Stimulated activated CD8-positive, alpha-beta memory T cell treated with anti-CD3 and anti-CD28 coated beads, Interleukin-12 subunit alpha, Interleukin-12 subunit beta, amount 100 ng/mL, for 24 hours (primary cell): ENCODE measurements around the gene OR7G3.

Source experiments
- DNase-seq: peaks from one replicate; pipeline ENCODE4 v3.0.0-alpha.2; 2020; ENCODE audit errors: extremely low read depth

The OR7G3 gene

DNA sequence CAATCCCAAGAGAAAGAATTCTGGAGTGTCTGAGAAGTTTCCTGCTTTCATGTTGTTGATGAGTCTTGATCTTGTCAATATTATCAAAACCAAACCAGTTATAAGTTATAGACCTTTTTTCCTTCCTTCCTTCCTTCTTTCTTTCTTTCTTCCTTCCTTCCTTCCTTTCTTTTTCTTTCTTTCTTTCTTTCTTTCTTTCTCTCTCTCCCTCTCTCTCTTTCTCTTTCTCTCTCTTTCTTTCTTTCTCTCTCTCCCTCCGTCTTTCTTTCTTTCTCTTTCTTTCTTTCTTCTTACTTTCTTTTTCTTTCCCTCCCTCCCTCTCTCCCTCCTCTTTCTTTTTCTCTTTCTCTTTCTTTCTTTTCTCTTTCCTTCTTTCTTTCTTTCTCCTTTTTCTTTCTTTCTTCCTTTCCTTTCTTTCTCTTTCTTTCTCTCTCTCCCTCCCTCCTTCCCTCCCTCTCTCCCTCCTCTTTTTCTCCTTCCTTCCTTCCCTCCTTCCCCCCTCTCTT is at the start of gene OR7G3:
TSS of gene OR7G3 (minus strand) at position 51 of the 506 bp plus-strand sequence. CDS start at position 51, 0 bp downstream.
- no peak for DNase-seq

DNA sequence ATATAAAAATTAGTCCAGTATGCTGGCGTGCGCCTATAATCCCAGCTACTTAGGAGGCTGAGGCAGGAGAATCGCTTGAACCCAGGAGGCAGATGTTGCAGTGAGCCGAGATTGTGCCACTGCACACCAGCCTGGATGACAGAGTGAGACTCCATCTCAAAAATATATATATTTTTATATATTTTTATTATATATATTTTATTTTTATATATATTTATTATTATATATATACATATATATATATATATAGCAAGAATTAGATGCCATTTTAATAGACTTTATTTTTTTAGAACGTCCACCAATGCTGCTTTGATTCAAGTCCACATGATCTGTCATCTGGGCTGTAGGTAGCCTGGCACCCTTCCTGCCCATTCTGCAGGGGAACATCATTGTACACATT is 48.6 kb upstream of the OR7G3 start:
- DNase-seq: no peak

DNA sequence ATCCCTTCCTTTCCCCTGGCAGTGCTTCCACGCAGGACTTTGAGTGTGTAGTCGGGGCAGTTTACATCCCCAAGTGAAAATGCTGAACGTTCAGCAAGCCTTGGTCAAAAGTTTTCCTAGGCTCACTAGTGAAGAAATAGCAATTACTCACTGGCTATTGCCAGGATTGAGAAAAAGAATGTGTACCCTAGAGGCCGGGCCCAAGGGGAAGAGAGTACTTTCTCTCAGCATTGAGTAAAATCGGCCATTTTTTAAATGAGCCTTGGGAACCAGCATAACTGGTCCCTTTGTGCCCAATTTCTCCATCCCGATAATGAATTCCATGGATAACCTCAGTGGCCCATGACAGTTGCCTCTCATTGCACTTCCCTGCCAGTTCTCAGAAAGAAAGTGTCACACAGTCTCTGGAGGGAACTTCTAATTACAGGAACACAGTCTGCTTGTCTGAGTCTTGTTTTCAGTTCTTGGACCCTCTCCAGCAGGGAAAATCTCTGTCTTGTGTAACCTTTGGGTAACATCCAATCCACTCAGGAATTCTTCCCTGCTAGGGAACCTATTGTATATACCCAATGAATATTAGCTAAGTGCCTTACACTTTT is 44.7 kb upstream of the OR7G3 start:
- DNase-seq: no peak

DNA sequence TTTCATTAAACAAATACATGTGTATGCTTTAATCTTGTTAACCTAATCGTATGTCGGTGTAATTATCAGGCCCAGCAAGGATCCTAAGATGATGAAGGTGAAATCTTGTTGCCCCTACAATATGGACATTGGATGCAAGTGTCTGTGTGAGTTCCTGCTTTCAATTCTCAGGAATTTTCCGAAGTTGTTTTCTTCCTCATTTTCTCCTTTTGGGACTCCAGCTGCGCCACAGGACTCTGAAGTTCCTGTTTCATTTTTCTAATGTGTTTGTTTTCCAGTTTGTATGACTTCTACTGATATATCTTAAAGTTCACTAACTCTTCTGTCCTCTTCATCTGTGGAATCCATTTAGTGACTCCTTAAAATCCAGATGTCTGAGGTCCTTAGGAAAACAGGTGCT is 40.1 kb upstream of the OR7G3 start:
- no peak for DNase-seq

DNA sequence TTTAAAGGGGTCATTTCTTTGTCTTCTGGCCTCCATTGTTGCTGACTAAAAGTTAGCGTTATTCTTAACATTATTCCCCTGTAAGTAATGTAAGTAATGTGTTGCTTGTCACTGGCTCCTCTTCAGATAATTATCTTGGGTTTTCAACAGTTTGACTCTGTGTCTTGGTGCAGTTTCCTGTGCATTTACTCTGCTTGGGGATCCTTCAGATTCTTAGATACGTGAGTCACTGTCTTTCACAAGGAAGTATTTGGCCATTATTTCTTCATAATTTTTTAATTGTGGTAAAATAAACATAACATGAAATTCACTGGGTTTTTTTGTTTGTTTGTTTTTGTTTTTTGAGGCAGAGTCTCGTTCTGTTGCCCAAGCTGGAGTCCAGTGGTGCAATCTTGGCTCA is 38.5 kb upstream of the OR7G3 start:
- DNase-seq: no peak

DNA sequence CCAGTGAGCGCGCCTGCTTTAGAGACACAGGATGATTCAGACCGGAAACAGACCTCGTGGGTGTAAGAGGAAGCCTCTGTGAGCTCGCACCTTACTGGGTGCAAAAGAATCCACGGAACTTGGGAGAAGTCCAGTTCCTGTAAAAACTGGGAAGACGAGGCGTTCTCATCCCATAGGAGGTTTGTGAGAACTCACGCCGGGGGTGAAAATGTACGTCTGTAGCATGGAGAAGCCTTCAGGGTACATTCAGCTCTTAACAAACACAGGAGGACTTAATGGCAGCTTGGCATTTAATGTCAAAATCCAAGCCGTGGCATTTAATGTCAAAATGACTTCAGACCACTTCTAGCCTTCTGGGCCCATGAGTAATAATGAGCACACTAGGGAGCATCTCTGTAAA is 34.7 kb upstream of the OR7G3 start:
- no peak for DNase-seq

DNA sequence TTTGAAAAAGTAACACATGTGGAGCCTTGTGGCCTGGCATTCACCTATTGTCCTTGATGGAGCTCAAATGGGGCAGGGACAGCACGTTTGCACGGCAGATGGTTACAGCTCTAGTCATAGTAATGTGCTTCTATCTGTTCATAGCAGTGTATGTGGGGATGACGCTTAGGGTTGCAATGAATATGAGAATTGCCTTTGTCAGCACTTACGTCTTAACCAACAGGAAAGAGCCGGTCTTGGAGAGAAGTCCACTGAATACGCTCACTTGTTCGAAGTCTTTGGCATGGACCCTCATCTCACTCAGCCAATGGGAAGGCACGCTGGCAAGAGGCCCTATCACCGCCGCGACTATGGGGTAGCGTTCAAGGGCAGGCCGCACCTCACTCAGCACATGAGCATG is 33.1 kb upstream of the OR7G3 start:
- no peak for DNase-seq

DNA sequence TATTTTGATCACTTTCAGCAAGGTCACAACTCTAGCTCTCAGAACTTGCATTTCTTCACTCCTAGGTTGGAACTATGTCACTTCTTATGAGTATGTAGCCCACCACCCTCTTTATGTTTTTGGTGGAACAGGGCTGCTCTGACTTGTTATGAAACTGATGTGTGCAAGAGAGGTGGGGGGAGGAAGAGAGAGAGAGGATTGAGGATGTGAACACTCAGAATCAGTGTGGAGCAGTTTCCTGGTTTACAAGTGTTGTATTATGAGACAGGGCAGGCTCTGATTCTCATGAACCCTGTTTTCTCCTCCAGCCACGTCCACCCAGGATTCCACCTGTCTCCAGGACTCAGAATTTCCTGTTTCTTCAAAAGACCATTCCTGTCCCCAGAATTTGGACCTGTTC is 29.6 kb upstream of the OR7G3 start:
- no peak for DNase-seq

DNA sequence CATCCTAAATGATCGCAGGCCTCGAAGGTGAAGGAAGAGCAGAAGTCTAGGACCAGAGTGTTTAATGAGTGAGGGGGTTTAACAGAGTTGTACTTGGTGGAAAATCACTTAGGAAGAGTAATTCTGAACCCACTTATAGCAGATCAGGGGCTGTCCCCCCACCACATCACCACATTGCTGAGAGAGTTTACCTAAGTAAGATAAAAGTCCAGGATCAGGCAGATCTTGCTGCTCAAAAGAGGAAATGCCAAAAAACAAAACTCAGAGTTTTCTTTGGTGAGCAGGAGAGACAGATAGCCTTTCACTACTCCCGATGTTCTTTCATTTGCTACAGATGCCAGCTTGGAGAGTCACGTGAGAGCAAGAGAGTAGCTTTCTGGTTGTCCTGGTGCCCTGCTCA is 28.8 kb upstream of the OR7G3 start:
- no peak for DNase-seq

DNA sequence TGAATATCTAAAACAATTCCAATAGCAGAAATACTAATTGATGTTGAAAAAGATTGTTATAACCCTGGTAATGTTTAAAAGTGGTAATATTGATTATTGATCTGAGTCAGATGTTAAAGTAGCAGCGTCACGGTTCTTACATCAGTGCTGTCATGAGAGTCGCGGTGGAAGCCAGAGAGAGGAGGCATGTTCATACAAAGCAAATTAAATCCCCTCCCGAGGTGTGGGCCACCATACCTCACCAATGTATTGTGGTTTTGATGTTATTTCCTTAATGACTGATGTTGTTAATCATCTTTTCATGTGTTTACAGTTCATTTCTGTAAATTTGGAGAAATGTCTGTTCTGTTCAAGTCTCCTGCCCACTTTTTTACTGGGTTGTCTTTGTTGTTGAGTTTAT is 24.6 kb upstream of the OR7G3 start:
- no peak for DNase-seq

DNA sequence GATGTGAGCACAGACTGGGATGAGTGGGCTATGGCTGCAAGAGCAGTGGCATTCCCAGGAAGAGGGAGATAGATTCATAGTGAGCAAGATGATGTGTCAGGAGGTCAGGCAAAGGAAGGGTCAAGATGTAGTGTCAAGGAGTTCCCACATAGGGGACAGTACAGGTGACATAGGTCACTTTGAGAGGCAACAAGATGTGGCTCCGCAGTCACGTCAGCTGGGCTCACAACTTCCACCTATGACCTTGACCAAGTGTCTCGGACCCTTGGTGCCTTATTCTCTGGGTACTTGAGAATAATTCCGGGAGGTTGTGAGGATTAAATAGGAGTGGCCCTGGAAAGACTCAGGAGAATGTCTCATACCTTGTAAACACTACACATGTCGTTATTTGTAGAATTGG is 23.9 kb upstream of the OR7G3 start:
- DNase-seq: no peak

DNA sequence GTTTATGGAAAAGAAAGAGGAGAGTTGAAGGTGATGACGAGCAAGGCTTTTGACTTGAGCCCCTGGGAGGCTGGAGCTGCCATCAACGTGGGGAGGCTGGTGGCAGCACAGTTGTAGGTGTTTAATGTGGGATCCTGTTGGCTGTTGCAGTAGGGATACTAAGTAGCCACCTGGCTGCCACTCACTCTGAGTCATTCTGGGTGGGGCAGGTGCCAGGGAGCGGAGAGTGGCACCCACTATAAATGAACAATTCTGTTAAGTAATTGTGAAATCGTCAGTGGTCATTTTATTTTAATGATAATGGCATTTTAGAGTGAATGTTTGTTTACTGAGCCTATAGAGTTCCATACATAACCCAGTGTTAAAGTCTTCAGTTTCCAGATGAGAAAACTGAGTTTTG is 23.2 kb upstream of the OR7G3 start:
- no peak for DNase-seq

DNA sequence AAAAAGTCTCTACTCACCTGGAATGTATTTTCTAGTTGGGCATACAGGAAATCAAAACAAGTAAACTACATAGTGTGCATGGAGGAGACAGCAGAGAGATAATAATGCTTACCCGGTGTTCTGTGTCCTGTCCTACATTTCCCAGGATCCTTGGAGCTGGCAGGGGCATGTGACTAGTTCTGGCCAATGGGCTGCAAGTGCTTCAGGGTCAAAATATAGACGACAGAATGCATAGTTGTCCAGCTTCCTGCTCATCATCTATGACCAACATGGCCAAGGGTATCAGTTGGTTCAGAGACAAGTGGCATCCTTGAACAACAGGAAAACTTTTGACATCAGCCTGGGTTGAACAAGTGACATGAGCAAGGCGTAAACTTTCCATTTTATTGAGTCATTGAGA is 21.9 kb upstream of the OR7G3 start:
- DNase-seq: no peak

DNA sequence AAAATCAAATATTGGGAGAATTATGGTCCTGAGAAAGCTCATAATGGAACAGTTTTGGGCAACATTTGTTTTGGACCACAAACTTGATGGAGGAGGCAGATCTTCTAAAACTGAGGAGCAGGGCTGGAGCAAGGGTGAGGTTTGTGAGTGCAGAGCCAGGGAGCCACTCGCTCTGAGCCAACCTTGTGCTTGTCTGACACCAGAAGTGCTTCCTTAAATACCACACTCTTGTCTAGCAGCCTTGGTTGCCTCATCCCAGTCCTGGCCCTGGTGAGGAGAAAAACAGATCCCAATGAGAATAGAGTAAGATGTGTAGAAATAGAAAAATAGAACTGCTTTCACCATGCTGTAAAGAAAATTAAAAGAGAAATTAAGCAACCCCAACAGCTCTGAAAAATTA is 20.1 kb upstream of the OR7G3 start:
- no peak for DNase-seq

DNA sequence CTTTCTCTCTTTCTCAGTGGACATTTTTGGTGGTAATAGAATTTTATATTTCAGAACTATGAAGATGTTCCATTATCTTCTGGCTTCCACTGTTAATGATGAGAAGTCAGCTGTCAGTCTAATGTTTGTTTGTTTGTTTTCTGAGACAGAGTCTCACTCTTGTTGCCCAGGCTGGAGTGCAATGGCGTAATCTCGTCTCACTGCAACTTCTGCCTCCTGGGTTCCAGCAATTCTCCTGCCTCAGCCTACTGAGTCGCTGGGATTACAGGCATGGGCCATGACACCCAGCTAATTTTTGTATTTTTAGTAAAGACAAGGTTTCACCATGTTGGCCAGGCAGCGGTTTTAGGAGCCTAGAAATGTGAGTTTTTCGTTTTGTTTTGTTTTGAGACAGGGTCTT is 18.2 kb upstream of the OR7G3 start:
- no peak for DNase-seq

DNA sequence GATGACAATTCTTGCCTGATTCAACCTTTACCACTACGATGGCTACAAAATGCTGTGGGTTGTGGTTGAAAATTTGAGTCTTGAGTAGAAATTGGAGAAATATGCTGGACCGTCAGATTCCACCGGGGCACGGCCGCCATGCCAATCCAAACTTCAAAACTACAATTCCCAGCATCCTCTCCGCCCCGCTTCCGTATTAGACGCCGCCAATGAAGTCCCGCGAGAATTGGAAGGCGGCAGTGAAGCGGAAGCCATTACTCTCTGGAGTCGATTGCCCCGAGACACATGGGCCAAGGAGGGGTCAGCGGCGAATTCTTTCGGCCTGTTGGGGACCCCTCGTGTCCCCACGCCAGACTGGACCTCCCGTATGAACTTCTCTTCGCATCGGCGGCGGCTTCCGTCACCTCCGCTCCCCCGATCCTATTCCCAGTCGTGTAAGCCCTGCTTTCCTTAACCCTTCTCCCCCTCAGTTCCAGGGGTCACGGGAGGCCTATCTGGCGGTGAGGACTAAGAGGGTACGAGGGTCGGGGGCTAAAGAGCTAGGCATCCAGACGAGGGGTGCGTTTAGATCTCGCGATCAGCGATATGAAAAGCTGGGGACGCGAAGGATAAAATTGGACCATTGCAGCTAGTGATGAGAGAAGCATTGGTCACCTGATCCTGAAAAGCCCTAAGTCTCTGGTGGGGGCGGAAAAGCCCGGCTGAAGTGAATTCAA is 13.6 kb upstream of the OR7G3 start, which contains the start of gene ZNF317:
TSS of gene ZNF317 (plus strand) at position 239 of the 716 bp plus-strand sequence. CDS start 15,620 bp downstream, outside the sequence.
- peak; percentile 80 for DNase-seq

DNA sequence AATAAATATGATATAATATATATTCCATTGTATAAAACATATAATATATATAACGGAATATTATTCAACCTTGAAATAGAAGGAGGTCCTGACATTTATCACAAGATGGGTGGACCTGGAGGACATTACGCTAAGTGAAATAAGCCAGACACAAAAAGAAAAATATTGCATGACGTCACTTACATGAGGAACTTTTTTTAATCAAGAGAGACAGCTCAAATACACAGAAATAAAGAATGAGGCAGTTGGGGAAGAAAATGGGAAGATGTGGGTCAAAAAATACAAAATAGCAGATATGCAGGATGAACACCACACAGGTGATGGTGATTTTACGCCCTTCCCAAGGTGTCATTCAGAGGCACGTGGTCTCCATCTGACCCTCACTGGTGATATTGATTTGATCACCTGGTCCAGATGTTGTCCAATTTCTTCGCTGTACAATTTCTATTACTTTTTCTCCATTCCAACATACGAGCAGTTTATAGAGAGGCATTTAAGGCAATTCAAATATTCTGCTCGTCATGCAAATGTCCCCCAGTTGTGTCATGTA is 12.9 kb upstream of the OR7G3 start:
- no peak for DNase-seq

DNA sequence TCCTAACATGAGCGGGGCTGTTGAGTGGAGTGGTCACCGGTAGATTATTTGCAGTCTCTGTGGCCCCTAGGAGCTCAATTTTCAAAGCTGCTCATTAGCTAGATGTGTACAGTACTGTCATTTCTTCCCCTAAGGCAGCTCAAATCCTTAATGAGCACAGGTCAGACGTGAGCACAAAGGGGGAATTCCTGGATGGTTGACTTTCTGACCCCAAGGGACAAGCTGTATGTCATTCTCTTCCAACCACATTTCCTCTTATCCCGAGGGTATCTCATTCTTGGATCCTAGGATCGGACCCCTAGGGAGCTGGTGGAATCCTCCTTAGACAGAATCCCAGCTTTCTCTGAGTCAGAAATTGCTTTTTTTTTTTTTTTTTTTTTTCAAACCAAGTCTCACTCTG is 5.7 kb upstream of the OR7G3 start:
- DNase-seq: no peak

DNA sequence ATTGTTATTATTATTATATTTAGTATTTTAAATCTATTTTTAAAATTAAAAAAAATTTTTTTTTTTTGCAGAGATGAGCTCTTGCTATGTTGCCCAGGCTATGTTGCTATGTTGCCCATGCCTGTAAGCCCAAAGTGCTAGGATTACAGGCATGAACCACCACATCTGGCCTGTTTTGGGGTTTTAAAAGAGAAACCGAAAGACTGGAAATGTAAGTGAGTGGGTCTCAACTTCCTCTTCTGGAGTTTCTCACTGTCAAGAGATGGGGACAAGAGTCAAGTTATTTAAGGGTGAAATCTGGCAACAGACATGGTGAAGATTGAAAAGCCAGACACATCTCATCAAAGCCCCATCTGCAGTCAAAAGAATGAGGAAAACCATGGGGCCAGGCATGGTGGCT is 4.2 kb upstream of the OR7G3 start:
- no peak for DNase-seq

DNA sequence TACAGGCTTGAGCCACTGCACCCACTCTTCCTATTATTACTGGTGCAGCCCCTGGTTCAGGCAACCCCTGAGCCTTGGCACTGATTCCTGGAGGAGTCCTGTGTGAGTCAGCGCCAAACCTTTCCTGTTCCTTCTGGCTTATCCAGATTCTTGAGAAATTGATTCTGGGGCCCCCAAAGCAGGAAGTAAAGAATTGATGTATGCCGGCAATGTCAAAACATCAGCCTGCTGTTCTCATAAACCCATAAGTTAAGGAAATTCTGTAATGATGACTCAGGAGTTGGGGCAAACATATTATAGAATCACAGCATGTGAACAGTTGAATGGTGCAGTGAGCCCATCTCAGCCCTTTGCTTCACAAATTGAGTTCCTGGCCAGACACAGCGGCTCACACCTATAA is 1.4 kb upstream of the OR7G3 start:
- no peak for DNase-seq

DNA sequence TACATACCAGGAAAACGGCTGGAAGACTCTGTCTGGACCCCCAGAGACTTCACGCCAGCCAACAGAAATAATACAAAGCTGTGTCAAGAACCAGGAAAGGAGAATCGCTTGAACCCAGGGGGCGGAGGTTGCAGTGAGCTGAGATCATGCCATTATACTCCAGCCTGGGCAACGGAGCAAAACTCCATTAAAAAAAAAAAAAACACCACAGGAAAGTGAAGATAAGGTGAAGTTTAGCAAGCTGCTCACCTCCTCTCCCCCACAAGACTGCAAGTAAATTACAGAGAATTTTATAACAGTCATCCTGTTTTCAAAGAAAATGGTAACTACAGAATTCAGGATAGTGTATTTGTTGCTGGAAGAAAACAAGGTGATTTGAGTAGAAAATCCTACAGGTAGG is 10.2 kb downstream of the OR7G3 start:
- no peak for DNase-seq

DNA sequence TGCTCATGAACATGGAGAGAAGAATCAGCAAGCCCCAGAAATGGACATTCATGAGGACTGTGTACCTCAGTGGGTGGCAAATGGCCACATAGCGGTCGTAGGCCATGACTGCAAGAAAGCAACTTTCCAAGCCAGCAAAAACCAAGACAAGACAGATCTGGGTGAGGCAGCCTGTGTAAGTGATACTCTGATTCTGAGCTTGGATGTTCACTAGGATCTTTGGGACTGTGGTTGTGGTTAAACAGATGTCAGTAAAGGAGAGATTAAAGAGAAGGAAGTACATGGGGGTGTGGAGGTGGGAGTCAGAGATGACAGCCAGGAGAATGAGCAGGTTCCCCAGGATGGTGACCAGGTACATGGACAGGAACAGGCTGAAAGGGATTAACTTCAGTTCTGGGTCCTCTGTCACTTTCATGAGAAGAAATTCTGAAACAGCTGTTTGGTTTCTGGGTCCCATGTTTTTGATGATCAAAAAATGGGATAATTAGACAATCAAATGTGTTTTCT is 11.4 kb downstream of the OR7G3 start, which contains the start of gene OR7G1:
TSS of gene OR7G1 (minus strand) at position 457 of the 507 bp plus-strand sequence. CDS start at position 457, 0 bp downstream.
- no peak for DNase-seq

DNA sequence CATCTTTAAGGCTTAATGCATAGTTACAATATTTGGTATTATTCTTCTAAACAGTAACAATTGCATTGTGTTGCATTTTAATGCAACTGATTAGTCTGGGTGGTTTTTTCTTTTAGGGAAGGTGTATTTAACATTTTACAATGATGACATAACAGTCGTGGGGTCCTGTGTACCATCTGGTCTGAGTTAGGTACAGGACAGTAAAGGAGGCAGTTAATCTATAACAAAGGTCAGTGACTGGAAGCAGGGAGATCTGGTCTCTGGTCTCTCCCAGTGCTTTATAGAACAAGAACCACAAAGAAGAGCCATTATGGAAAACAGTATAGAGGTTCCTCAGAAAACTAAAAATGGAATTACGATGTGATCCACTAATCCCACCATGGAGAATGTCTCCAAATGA is 16.8 kb downstream of the OR7G3 start:
- DNase-seq: no peak
